BLaER1 treated with 17β-estradiol and CSF1 and Interleukin-3, amounts not matched to agents 10 nM and 100 nM (cell line): Measurements from ENCODE around the gene EME2.
A peak's percentile ranks its signal among the peaks of the same experiment; 100 is the strongest.

Source experiments
- H3K27ac ChIP-seq, 11 experiments: shearing (Covaris generic); formaldehyde crosslinking; 2 replicates each; pipeline ENCODE4 v1.8.1; 2022
- H3K27me3 ChIP-seq, 11 experiments: shearing (Covaris generic); formaldehyde crosslinking; 2 replicates each; pipeline ENCODE4 v1.8.1; 2022
- H3K36me3 ChIP-seq, 11 experiments: shearing (Covaris generic); formaldehyde crosslinking; 2 replicates each; pipeline ENCODE4 v1.8.1; 2022
- H3K4me1 ChIP-seq, 10 experiments: shearing (Covaris generic); formaldehyde crosslinking; 2 replicates each; pipeline ENCODE4 v1.8.1; 2022
- H3K4me2 ChIP-seq, 11 experiments: shearing (Covaris generic); formaldehyde crosslinking; 2 replicates each; pipeline ENCODE4 v1.8.1; 2022
- H3K4me3 ChIP-seq, 10 experiments: shearing (Covaris generic); formaldehyde crosslinking; 2 replicates each; pipeline ENCODE4 v1.8.1; 2022
- H3K9ac ChIP-seq, 11 experiments: shearing (Covaris generic); formaldehyde crosslinking; 2 replicates each; pipeline ENCODE4 v1.8.1; 2022
- H3K9me3 ChIP-seq, 11 experiments: shearing (Covaris generic); formaldehyde crosslinking; replicated peaks in 1 of 11; 2 replicates each; pipeline ENCODE4 v1.8.1; 2022
- H4K20me1 ChIP-seq, 11 experiments: shearing (Covaris generic); formaldehyde crosslinking; 2 replicates each; pipeline ENCODE4 v1.8.1; 2022
- Cebpa-rat ChIP-seq, 11 experiments: shearing (Covaris generic); IDR thresholded peaks; 2 replicates each; pipeline ENCODE4 v1.8.1; 2022

The EME2 gene

GRCh38 chr16:1761751-1762150 lies 10.9 kb upstream of the EME2 start:
- peak overlapping the region in 6 of 11 experiments; percentile 37 to 61 (median 56); a peak in 11 of 22 replicates for H3K9ac ChIP-seq
- H3K4me1 ChIP-seq = peaks cover 9 to 53% (median 47%) of the 10 kb centered on the region in 10 experiments; a peak in 19 of 20 replicates
- peaks cover 60 to 96% (median 75%) of the 10 kb centered on the region in 11 experiments for H3K36me3 ChIP-seq
- no peaks in the 10 kb centered on the region for H3K9me3 ChIP-seq
- peak overlapping the region in 3 of 10 experiments; percentile 18 to 50 (median 36); a peak in 3 of 20 replicates for H3K4me3 ChIP-seq
- peaks cover 0 to 6% (median 0%) of the 10 kb centered on the region in 11 experiments; a peak in 1 of 22 replicates for H3K27me3 ChIP-seq
- no peak for TF ChIP-seq Cebpa-rat (IDR thresholded peaks at IDR 0.05)
- peak overlapping the region in 3 of 11 experiments; percentile 59 to 69 (median 60); a peak in 3 of 22 replicates for H3K27ac ChIP-seq
- H4K20me1 ChIP-seq = peaks cover 17 to 99% (median 66%) of the 10 kb centered on the region in 11 experiments; a peak in 21 of 22 replicates
- H3K4me2 ChIP-seq = peak overlapping the region; percentile 31 to 97 (median 88); a peak in 21 of 22 replicates

- H3K27ac ChIP-seq = peak overlapping the region in 6 of 11 experiments; percentile 33 to 69 (median 53); a peak in 10 of 22 replicates
- peaks cover 17 to 99% (median 64%) of the 10 kb centered on the region in 11 experiments; a peak in 21 of 22 replicates for H4K20me1 ChIP-seq
- H3K9ac ChIP-seq = peak overlapping the region in 8 of 11 experiments; percentile 21 to 61 (median 46); a peak in 15 of 22 replicates
- H3K4me1 ChIP-seq = peaks cover 9 to 50% (median 41%) of the 10 kb centered on the region in 10 experiments; a peak in 19 of 20 replicates
- H3K36me3 ChIP-seq = peaks cover 66 to 96% (median 75%) of the 10 kb centered on the region in 11 experiments
- no peaks in the 10 kb centered on the region for H3K9me3 ChIP-seq
- H3K4me2 ChIP-seq = peak overlapping the region; percentile 31 to 97 (median 88)
- H3K4me3 ChIP-seq = peak overlapping the region in 4 of 10 experiments; percentile 18 to 50 (median 33); a peak in 5 of 20 replicates
- TF ChIP-seq Cebpa-rat (IDR thresholded peaks at IDR 0.05) = no peak
- H3K27me3 ChIP-seq = peaks cover 0 to 6% (median 0%) of the 10 kb centered on the region in 11 experiments; a peak in 1 of 22 replicates
Observed at GRCh38 chr16:1762196-1762878, 10.3 kb upstream of the EME2 start.

- TF ChIP-seq Cebpa-rat (IDR thresholded peaks at IDR 0.05) = no peak
- Histone ChIP-seq H3K4me3 (peak overlapping the region in 5 of 10 experiments; percentile 18 to 50 (median 30); a peak in 5 of 20 replicates), H3K4me1 (peaks cover 9 to 50% (median 38%) of the 10 kb centered on the region in 10 experiments; a peak in 19 of 20 replicates), H3K27ac (peak overlapping the region in 6 of 11 experiments; percentile 33 to 69 (median 53); a peak in 11 of 22 replicates), H3K9ac (peak overlapping the region in 8 of 11 experiments; percentile 21 to 61 (median 46); a peak in 14 of 22 replicates), H3K36me3 (peaks cover 67 to 96% (median 75%) of the 10 kb centered on the region in 11 experiments), H3K27me3 (peaks cover 0 to 6% (median 0%) of the 10 kb centered on the region in 11 experiments; a peak in 1 of 22 replicates), H3K4me2 (peak overlapping the region in 10 of 11 experiments; percentile 35 to 97 (median 88); a peak in 20 of 22 replicates), H4K20me1 (peaks cover 17 to 99% (median 57%) of the 10 kb centered on the region in 11 experiments; a peak in 21 of 22 replicates), H3K9me3 (no peaks in the 10 kb centered on the region)
Observed at GRCh38 chr16:1762879-1763520, 9.6 kb upstream of the EME2 start.

GRCh38 chr16:1763521-1764511 lies 8.8 kb upstream of the EME2 start:
- H3K36me3 ChIP-seq = peaks cover 67 to 96% (median 77%) of the 10 kb centered on the region in 11 experiments
- H3K4me3 ChIP-seq = peak overlapping the region in 1 of 10 experiments; percentile 18; a peak in 2 of 20 replicates
- peaks cover 0 to 6% (median 0%) of the 10 kb centered on the region in 11 experiments; a peak in 1 of 22 replicates for H3K27me3 ChIP-seq
- H4K20me1 ChIP-seq = peaks cover 17 to 99% (median 59%) of the 10 kb centered on the region in 11 experiments; a peak in 21 of 22 replicates
- no peak for TF ChIP-seq Cebpa-rat (IDR thresholded peaks at IDR 0.05)
- peak overlapping the region in 5 of 11 experiments; percentile 22 to 61 (median 58); a peak in 7 of 22 replicates for H3K9ac ChIP-seq
- peak overlapping the region in 9 of 11 experiments; percentile 66 to 97 (median 88); a peak in 18 of 22 replicates for H3K4me2 ChIP-seq
- H3K9me3 ChIP-seq = no peaks in the 10 kb centered on the region
- H3K4me1 ChIP-seq = peaks cover 9 to 50% (median 38%) of the 10 kb centered on the region in 10 experiments; a peak in 19 of 20 replicates
- peak overlapping the region in 3 of 11 experiments; percentile 59 to 69 (median 60); a peak in 5 of 22 replicates for H3K27ac ChIP-seq

- no peak overlapping the region for H3K4me2 ChIP-seq
- H3K9me3 ChIP-seq = no peaks in the 10 kb centered on the region
- peaks cover 13 to 45% (median 36%) of the 10 kb centered on the region in 10 experiments for H3K4me1 ChIP-seq
- no peak overlapping the region for H3K9ac ChIP-seq
- H4K20me1 ChIP-seq = peaks cover 24 to 99% (median 60%) of the 10 kb centered on the region in 11 experiments; a peak in 21 of 22 replicates
- no peak overlapping the region for H3K4me3 ChIP-seq
- H3K27ac ChIP-seq = no peak overlapping the region
- no peak for TF ChIP-seq Cebpa-rat (IDR thresholded peaks at IDR 0.05)
- H3K36me3 ChIP-seq = peaks cover 59 to 96% (median 77%) of the 10 kb centered on the region in 11 experiments
- peaks cover 0 to 6% (median 0%) of the 10 kb centered on the region in 11 experiments; a peak in 1 of 22 replicates for H3K27me3 ChIP-seq
Observed at GRCh38 chr16:1764971-1765370, 7.6 kb upstream of the EME2 start.

GRCh38 chr16:1765826-1766225 lies 6.8 kb upstream of the EME2 start:
- peaks cover 51 to 87% (median 75%) of the 10 kb centered on the region in 11 experiments for H3K36me3 ChIP-seq

GRCh38 chr16:1766231-1766630 lies 6.4 kb upstream of the EME2 start:
- Histone ChIP-seq H3K9ac (no peak overlapping the region), H3K4me3 (no peak overlapping the region), H3K27ac (no peak overlapping the region), H4K20me1 (peaks cover 25 to 97% (median 57%) of the 10 kb centered on the region in 11 experiments; a peak in 21 of 22 replicates), H3K27me3 (peaks cover 0 to 6% (median 0%) of the 10 kb centered on the region in 11 experiments; a peak in 1 of 22 replicates), H3K36me3 (peaks cover 47 to 83% (median 71%) of the 10 kb centered on the region in 11 experiments), H3K4me2 (no peak overlapping the region), H3K9me3 (no peaks in the 10 kb centered on the region), H3K4me1 (peaks cover 22 to 43% (median 35%) of the 10 kb centered on the region in 10 experiments)
- TF ChIP-seq Cebpa-rat (IDR thresholded peaks at IDR 0.05) = no peak

More at GRCh38 chr16:1765826-1766225, 6.8 kb upstream of the EME2 start:
- Histone ChIP-seq H3K4me3 (no peak overlapping the region), H3K4me2 (no peak overlapping the region), H3K27me3 (peaks cover 0 to 6% (median 0%) of the 10 kb centered on the region in 11 experiments; a peak in 1 of 22 replicates), H3K9ac (no peak overlapping the region), H3K4me1 (peaks cover 21 to 45% (median 37%) of the 10 kb centered on the region in 10 experiments), H3K27ac (no peak overlapping the region), H3K9me3 (no peaks in the 10 kb centered on the region), H4K20me1 (peaks cover 25 to 99% (median 60%) of the 10 kb centered on the region in 11 experiments; a peak in 21 of 22 replicates)
- TF ChIP-seq Cebpa-rat (IDR thresholded peaks at IDR 0.05) = no peak
